Measurements from ENCODE around the gene KRTAP5-5. TPM values are rescaled to one million over a fixed set of nuclear protein-coding genes. Genes with fewer than 3 reads are reported as not detected.

KRTAP5-5 gene
- total RNA-seq, 4 donors from 2014 or later = not detected

DNA sequence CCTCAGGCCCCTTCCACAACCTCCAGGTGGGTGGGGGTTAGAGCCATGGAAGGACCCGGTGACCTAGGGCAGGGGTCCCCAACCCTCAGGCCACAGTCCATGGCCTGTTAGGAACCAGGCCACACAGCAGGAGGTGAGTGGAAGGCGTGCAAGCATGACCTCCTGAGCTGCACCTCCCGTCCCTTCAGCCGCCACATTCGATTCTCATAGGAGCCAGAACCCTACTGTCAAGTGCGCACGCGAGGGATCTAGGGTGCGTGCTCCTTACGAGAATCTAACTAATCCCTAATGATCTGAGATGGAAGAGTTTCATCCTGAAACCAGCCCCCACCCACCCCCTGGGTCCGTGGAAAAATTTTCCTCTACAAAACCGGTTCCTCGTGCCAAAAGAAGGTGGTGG lies 4.0 kb upstream of the KRTAP5-5 start:
- Histone ChIP-seq H3K27me3 (peaks cover 0 to 32% (median 0%) of the 10 kb centered on the region in 4 donors), H3K4me1 (peaks cover 3 to 9% (median 7%) of the 10 kb centered on the region in 4 donors), H3K4me3 (no peak overlapping the region), H3K27ac (replicated peaks in 1 of 4) (no peak overlapping the region), H3K9me3 (no peaks in the 10 kb centered on the region), H3K36me3 (no peaks in the 10 kb centered on the region)
- TF ChIP-seq, protein P1, sequence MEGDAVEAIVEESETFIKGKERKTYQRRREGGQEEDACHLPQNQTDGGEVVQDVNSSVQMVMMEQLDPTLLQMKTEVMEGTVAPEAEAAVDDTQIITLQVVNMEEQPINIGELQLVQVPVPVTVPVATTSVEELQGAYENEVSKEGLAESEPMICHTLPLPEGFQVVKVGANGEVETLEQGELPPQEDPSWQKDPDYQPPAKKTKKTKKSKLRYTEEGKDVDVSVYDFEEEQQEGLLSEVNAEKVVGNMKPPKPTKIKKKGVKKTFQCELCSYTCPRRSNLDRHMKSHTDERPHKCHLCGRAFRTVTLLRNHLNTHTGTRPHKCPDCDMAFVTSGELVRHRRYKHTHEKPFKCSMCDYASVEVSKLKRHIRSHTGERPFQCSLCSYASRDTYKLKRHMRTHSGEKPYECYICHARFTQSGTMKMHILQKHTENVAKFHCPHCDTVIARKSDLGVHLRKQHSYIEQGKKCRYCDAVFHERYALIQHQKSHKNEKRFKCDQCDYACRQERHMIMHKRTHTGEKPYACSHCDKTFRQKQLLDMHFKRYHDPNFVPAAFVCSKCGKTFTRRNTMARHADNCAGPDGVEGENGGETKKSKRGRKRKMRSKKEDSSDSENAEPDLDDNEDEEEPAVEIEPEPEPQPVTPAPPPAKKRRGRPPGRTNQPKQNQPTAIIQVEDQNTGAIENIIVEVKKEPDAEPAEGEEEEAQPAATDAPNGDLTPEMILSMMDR (IDR thresholded peaks at IDR 0.05) = no peak
- TF ChIP-seq EP300 (IDR thresholded peaks at IDR 0.05) (no peak), POLR2A (IDR thresholded peaks at IDR 0.05; ENCODE audit: low read depth) (no peak), POLR2AphosphoS5 (IDR thresholded peaks at IDR 0.05) (no peak)
- DNase-seq (ENCODE audit: extremely low spot score) = no peak
- intact Hi-C loops (cut with DNase I) = no loop called here
- WGBS = 92% methylated on average over 12 of the region's 13 CpGs

DNA sequence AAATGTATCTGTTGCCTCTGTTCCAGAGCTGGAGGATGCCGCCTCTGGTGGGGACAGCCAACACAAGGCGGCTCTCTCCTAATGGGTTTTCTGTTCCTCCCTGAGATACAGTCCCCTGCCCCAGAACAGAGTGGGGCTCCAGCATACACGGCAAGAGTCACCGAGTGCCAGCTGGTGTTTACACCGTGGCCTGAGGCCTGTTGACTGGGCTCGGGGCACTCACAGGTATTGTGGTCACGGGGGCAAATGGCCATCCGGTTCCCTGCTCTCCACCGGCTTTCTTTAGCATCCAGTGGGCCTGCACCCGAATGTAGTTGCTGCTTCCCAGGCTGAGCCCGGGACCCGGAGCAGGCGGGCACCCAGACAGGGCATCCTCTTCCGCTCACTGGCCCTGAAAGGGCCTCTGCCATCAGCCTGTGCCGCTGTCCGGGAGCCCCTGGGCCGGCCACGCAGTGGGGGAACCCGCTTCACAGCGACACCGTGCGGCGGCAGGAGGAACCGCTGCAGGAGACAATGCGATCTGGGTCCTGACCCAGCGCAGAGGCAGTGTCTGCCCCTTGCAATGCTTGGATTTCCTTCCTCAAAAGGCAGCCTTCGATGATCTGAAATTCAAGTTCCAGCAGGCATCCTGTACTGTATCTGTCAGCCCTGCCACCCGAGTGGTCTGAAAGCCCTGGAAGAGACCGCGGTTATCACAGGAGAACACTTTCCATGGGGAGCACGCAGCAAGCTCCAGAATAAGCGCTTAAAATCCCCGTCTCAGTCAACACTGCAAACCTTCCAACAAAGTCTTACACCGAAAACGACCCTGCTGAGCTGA lies 859 bp upstream of the KRTAP5-5 start:
- DNase-seq (ENCODE audit: extremely low spot score) = no peak
- Histone ChIP-seq H3K4me1 (peaks cover 3 to 9% (median 7%) of the 10 kb centered on the region in 4 donors), H3K9me3 (no peaks in the 10 kb centered on the region), H3K27me3 (peaks cover 0 to 48% (median 1%) of the 10 kb centered on the region in 4 donors), H3K27ac (replicated peaks in 1 of 4) (no peak overlapping the region), H3K4me3 (no peak overlapping the region), H3K36me3 (no peaks in the 10 kb centered on the region)
- TF ChIP-seq, protein P1 (IDR thresholded peaks at IDR 0.05) = peak; percentile 72 to 97 (median 77)
- TF ChIP-seq EP300 (IDR thresholded peaks at IDR 0.05) = no peak
- intact Hi-C loops (cut with DNase I) = loop anchor here (2.0 kb wide), 1 partner anchor 82 kb away; no protein-coding TSS in a partner anchor
- 49% methylated on average over 19 of the region's 35 CpGs for WGBS

DNA sequence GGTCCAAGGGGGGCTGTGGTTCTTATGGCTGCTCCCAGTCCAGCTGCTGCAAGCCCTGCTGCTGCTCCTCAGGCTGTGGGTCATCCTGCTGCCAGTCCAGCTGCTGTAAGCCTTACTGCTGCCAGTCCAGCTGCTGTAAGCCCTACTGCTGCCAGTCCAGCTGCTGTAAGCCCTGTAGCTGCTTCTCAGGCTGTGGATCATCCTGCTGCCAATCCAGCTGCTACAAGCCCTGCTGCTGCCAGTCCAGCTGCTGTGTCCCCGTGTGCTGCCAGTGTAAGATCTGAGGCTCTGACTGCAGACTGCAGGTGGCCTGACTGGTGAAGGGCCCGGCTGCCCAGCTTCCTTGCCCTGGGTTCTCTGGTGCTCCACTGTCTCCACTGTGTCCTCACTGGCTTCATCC lies 696 bp downstream of the KRTAP5-5 start:
- H3K4me3 ChIP-seq = no peak overlapping the region
- H3K27me3 ChIP-seq = peaks cover 0 to 61% (median 1%) of the 10 kb centered on the region in 4 donors
- no peak for DNase-seq (ENCODE audit: extremely low spot score)
- H3K36me3 ChIP-seq = no peaks in the 10 kb centered on the region
- H3K9me3 ChIP-seq = no peaks in the 10 kb centered on the region
- intact Hi-C loops (cut with DNase I) = no loop called here
- no peak overlapping the region for H3K27ac ChIP-seq (replicated peaks in 1 of 4)
- WGBS = 71% methylated on average over 1 of the region's 2 CpGs
- TF ChIP-seq POLR2A (IDR thresholded peaks at IDR 0.05; ENCODE audit: low read depth) (no peak), POLR2AphosphoS5 (IDR thresholded peaks at IDR 0.05) (no peak), EP300 (IDR thresholded peaks at IDR 0.05) (no peak)
- TF ChIP-seq, protein P1 (IDR thresholded peaks at IDR 0.05) = no peak
- H3K4me1 ChIP-seq = peaks cover 3 to 9% (median 7%) of the 10 kb centered on the region in 4 donors

DNA sequence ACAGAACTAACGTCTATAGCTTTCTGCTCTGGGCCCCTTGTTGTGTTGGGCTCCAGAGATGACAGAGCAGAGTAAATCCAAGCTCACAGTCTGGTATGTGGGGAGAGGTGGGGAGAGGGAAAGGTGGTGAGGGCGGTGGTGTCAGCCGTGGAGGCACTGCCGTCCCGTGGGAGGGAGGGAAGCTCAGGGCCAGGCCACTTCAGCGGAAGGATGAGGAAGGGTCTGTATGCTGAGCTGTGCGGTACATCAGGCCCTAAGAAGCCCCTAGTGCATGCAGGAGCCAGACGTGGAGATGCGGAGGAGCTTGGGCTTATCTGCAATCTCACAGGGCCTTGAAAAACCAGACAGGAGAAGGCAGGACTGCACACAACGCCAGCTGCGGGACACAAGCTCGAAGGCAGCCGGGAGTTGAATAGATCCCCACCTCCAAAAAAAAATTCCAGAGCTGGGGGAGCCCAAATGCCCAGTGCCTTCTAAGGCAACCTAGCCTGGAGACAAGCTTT lies 1.5 kb downstream of the KRTAP5-5 start:
- TF ChIP-seq POLR2AphosphoS5 (IDR thresholded peaks at IDR 0.05) = no peak
- TF ChIP-seq EP300 (IDR thresholded peaks at IDR 0.05) = no peak
- TF ChIP-seq, protein P1 (IDR thresholded peaks at IDR 0.05) = no peak
- no peak for TF ChIP-seq POLR2A (IDR thresholded peaks at IDR 0.05; ENCODE audit: low read depth)
- H3K27ac ChIP-seq (replicated peaks in 1 of 4) = no peak overlapping the region
- no peak overlapping the region for H3K4me3 ChIP-seq
- no peaks in the 10 kb centered on the region for H3K36me3 ChIP-seq
- H3K9me3 ChIP-seq = no peaks in the 10 kb centered on the region
- peaks cover 3 to 9% (median 7%) of the 10 kb centered on the region in 4 donors for H3K4me1 ChIP-seq
- no peak for DNase-seq (ENCODE audit: extremely low spot score)
- intact Hi-C loops (cut with DNase I) = no loop called here
- WGBS = 79% methylated on average over 13 of the region's 13 CpGs
- peaks cover 0 to 66% (median 1%) of the 10 kb centered on the region in 4 donors for H3K27me3 ChIP-seq

Data from esophagus muscularis mucosa (tissue), 4 donors.